Left ventricle myocardium inferior (tissue), 1 donor: ENCODE results near the gene MAU2. TPM values are rescaled to one million over a fixed set of nuclear protein-coding genes. Genes with fewer than 3 reads are reported as not detected.

Source experiments
- DNase-seq: peaks from one replicate; pipeline ENCODE4 v3.0.0-alpha.2; 2020
- H3K27ac ChIP-seq: fragments of 200-600 bp; replicated peaks from 2 replicates; pipeline ENCODE4 v1.8.0; 2021
- H3K27me3 ChIP-seq: fragments of 200-600 bp; 2 replicates; pipeline ENCODE4 v1.8.0; 2021; ENCODE audit warnings: low read depth
- H3K36me3 ChIP-seq: fragments of 200-600 bp; 2 replicates; pipeline ENCODE4 v1.8.0; 2021
- H3K4me1 ChIP-seq: fragments of 200-600 bp; 2 replicates; pipeline ENCODE4 v1.8.0; 2021
- H3K4me3 ChIP-seq: fragments of 200-600 bp; 2 replicates; pipeline ENCODE4 v1.8.0; 2021; ENCODE audit warnings: mild to moderate bottlenecking, moderate library complexity
- H3K9me3 ChIP-seq: fragments of 200-600 bp; replicated peaks from 2 replicates; pipeline ENCODE4 v1.8.0; 2021
- intact Hi-C: fragments of 100-400 bp; cut with micrococcal nuclease; formaldehyde crosslinking; loops from one replicate; pipeline ENCODE4 v1.11.0; 2022
- total RNA-seq: library from RNA; stranded (reverse); fragmentation: NEBNext Ultra II Directional; extraction: Animal tissue kit (Norgen Biotek cat#: 25700); gene quantifications from one replicate; pipeline ENCODE4 v1.2.1, GENCODE V29; 2021
- TF ChIP-seq, protein P1 (sequence below): fragments of 200-600 bp; IDR thresholded peaks from 2 replicates; pipeline ENCODE4 v1.8.0; 2021; ENCODE audit warnings: antibody characterized with exemption, mild to moderate bottlenecking, borderline replicate concordance
- donor health status: DM: no; HTN: yes; CAD: no; lungs with severe emphysema.

MAU2 gene
- total RNA-seq, 1 donor from 2014 or later, result 33.0 TPM

DNA sequence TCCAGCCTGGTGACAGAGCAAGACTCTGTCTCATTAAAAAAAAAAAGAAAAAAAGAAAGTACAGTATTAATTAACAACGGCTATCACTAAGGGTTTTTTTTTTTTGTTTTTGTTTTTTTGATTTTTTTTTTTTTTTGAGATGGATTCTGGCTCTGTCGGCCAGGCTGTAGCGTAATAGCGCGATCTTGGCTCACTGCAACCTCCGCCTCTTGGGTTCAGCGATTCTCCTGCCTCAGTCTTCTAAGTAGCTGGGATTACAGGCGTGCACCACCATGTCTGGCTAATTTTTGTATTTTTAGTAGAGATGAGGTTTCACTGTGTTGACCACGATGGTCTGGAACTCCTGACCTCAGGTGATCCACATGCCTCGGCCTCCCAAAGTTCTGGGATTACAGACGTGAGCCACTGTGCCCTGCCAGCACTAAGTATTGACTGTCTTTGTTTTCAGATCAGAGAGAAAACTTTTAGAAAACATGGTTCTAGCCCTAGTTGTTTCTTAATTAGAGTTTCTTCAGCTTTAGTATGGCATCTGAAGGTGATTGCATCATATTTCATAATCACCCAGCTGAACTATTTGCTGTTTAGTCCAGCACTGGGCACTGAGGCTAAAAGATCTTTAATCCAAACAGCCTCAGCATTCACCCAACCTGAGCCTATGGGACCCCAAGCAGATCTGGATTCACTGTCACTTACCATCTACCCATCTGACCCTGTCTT lies 82.2 kb downstream of the MAU2 start:
- Histone ChIP-seq H3K27me3 (no peaks in the 10 kb centered on the region), H3K27ac (no peak overlapping the region), H3K36me3 (no peaks in the 10 kb centered on the region), H3K9me3 (no peaks in the 10 kb centered on the region), H3K4me1 (peaks cover 50% of the 10 kb centered on the region), H3K4me3 (no peak overlapping the region)
- TF ChIP-seq, protein P1, sequence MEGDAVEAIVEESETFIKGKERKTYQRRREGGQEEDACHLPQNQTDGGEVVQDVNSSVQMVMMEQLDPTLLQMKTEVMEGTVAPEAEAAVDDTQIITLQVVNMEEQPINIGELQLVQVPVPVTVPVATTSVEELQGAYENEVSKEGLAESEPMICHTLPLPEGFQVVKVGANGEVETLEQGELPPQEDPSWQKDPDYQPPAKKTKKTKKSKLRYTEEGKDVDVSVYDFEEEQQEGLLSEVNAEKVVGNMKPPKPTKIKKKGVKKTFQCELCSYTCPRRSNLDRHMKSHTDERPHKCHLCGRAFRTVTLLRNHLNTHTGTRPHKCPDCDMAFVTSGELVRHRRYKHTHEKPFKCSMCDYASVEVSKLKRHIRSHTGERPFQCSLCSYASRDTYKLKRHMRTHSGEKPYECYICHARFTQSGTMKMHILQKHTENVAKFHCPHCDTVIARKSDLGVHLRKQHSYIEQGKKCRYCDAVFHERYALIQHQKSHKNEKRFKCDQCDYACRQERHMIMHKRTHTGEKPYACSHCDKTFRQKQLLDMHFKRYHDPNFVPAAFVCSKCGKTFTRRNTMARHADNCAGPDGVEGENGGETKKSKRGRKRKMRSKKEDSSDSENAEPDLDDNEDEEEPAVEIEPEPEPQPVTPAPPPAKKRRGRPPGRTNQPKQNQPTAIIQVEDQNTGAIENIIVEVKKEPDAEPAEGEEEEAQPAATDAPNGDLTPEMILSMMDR, result no peak
- intact Hi-C loops, result no loop called here
- DNase-seq, result no peak

DNA sequence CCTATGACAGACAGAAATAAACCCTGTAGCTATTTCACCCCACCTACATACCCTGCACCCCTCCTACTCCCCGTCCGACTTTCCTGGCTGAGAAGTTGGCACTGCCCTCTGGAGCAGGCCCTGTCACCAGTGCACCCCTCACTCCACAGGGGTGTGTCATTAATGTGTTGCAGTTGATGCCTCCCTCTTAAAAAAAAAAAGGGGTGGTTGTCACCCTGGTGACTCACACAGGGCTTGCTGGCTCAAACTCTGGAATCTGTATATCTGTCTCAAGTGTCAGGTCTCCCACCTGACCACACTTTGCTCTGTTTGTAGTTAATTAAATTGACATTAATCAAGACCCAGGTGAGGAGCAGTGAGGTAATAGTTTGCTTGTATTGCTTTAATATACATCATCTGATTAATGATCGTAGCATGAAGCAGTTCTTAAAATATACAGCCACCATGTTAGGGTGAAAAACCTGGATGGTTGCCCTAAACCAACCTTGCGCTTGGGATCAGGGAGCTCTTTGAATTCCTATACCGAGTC lies 82.8 kb downstream of the MAU2 start:
- H3K4me1 ChIP-seq, result peaks cover 56% of the 10 kb centered on the region
- intact Hi-C loops, result no loop called here
- TF ChIP-seq, protein P1, result no peak
- no peak overlapping the region for H3K4me3 ChIP-seq
- H3K9me3 ChIP-seq, result no peaks in the 10 kb centered on the region
- H3K36me3 ChIP-seq, result no peaks in the 10 kb centered on the region
- H3K27me3 ChIP-seq, result no peaks in the 10 kb centered on the region
- DNase-seq, result no peak
- no peak overlapping the region for H3K27ac ChIP-seq

DNA sequence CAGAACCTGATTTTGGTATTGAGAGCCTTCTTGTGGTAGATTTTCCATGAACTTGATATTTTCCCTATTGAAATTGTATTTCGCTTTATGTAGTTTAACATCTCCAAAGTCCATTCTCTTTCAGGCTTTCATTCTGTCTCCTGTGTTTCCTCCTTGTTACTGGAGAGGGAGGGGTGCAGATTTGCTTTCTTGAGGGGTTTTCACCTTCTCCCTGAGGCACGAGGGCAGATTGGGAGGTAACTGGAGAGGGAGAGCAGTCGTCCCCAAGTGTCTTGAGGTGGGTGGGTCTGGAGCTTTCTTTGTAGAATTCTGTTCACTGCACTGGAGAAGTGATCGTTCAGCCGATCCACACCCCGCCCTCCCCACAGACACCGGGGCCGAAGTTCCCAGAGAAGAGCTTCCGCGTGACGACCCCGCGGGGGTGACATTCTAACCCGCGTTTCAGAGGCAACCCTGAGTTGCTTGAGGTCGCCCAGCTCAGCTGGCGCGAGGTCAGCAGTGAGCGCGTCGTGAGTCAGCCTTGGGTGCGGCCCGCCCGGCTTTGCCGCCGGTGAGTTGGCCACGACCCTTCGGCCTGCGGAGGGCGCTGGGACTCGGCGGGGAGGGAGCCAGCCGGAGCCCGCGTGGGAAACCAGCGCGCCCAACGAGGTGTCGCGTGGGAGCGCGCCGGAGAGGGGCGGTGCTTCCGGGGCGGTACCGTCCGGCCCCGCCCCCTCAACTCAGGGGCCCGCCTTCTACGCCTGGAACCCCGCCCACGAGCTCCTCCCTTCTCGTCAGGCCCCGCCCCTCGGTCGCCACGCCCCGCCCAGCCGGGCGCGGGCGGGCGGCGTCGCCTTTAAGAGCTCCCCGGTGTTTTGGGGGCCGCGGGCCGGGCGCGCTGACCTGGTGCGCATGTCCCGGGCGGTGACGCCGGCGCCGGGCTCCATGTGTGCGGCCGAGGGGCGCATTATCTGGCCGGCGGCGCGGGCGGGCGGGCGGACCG lies 84.5 kb downstream of the MAU2 start, which contains the start of gene GATAD2A:
TSS of gene GATAD2A (plus strand) at position 797 of the 982 bp plus-strand sequence. CDS start 59,671 bp downstream, outside the sequence.
- Histone ChIP-seq H3K27ac (peak within 1 kb of the TSS; percentile 92), H3K4me1 (peaks cover 63% of the 10 kb centered on the region), H3K9me3 (no peaks in the 10 kb centered on the region), H3K36me3 (no peaks in the 10 kb centered on the region), H3K4me3 (peak within 1 kb of the TSS; percentile 95), H3K27me3 (no peaks in the 10 kb centered on the region)
- intact Hi-C loops, result no loop called here
- TF ChIP-seq, protein P1, result peak; percentile 56
- DNase-seq, result peak; percentile 93

DNA sequence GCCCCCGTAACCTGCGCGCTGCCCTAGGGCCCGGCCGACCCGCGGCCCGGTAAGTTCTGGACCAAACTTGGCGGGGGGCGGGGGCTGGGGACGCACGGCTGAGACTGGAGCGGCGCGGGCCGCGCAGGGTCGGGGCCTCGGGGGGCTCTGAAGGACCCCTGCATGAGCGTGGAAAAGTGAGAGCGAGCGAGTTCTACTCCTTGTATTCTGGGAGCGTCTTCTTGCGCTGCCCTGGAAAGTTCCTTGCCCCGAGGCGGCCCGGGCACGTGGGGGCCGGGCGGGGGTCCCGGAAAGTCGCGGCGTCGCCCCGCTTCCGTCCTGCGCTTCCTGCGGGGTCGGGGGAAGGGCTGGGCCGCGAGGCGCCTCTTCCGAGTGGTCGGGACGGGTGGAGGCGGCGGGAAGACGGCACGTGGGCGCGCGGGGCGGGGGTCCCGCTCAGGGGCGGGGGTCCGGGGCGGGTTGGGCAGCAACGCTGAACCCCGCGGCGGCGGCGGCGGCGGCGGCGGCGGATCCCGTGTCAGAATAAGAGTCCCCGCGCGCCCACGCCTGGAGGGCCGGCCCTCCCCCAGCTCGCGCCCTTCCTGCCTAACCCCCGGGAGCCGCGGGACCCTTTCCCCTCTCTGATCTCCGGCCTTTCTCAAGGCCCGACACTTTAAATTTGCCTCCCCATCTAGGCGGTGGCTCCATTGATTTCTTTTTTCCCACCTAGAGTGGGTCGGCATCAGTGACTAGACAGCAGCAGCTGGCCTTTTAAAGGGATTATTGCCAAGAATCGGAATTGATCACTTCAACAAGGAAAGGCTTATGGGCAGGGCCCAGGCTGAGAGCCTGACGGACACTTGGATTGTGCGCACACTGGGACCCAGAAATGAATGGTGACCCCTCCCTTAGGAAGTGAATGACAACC lies 85.6 kb downstream of the MAU2 start:
- no peaks in the 10 kb centered on the region for H3K9me3 ChIP-seq
- peak overlapping the region; percentile 95 for H3K4me3 ChIP-seq
- no peaks in the 10 kb centered on the region for H3K27me3 ChIP-seq
- DNase-seq, result peak; percentile 59
- TF ChIP-seq, protein P1, result no peak
- peak overlapping the region; percentile 92 for H3K27ac ChIP-seq
- H3K4me1 ChIP-seq, result peaks cover 70% of the 10 kb centered on the region
- intact Hi-C loops, result no loop called here
- H3K36me3 ChIP-seq, result no peaks in the 10 kb centered on the region
